Putamen (tissue), 1 donor: ENCODE data around the gene NUP54.

Experiments used
- DNase-seq: peaks from one replicate; pipeline ENCODE4 v3.0.0-alpha.2; 2016; ENCODE audit warnings: low spot score

The NUP54 gene

DNA sequence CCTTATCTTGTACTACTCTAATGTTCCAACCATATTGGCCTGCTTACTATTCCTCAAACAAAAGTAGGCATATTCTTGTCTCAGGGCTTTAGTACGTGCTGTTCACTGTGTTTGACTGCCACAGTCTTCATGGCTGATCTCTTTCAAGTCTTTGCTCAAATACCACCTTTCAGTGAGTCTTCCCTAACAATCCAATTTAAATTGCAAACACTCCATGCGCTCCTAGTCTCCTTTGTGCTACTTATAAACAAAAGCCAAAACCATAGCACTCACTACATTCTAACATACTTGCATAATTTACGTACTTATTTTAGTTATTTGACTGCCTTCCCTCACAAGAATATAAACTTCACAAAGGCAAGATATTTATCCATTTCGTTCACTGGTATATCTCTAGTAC, 75.4 kb downstream of the NUP54 start:
- no peak for DNase-seq

DNA sequence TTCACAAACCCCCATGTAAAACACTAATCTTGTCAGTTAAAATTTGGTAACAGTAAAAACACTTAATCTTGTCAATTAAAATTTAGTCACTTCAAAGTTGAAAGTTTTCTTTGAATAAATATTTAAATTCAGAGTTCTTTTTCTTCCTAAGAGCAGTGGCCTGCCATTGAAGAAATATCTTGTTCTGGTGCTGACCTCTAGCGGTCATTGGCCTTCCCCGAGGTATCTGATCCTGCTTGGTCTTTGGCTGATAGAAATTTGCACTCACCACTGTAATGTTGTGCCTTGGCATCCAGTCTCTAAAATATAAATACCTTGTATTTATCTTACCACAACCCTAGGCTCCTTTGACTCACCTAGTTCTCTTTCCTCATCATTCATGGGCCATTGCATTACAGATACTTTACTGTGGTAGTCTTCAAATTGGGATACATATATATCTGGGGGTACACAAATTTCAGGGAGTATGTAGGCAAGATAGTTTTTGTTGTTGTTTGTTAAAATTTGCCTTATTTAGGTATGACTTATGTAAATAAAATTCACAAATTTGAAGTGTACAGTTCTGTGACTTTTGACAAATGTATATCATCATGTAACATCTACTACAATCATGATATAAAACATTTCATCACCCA, 80.4 kb downstream of the NUP54 start:
- DNase-seq: peak; percentile 68

DNA sequence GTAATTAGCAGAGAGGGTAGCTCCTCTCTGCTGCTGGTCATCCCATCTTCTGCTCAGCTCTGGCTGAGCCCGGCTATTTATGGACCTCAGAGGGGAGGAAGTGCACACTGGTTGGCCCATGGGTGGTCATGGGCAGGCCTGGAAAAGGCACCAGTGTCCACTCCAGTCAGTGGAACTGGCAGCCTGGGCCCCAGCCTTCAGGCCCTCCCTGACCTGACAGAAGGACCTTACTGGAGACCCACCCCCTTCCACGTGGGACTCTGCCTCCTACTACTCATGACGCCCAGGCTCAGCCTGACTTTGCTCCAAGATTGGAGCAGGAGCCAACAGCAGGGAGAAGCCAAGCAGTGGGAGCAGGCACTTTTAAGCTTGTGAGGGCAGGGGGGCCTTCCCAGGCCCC, 81.7 kb downstream of the NUP54 start:
- no peak for DNase-seq
